Hepatocyte (in vitro differentiated cells): Measurements from ENCODE around the gene IL23A. TPM values are rescaled to one million over a fixed set of nuclear protein-coding genes. Genes with fewer than 3 reads are reported as not detected.

ENCODE experiments used
- DNase-seq: peaks from one replicate; pipeline ENCODE4 v3.0.0-alpha.2; 2016; ENCODE audit warnings: low spot score
- H2AFZ ChIP-seq: fragments of 200-600 bp; sonication (generic); 2 replicates; pipeline ENCODE4 v1.6.0; 2016; ENCODE audit warnings: antibody characterized with exemption, mild to moderate bottlenecking
- H3K27ac ChIP-seq: fragments of 200-600 bp; sonication (generic); 2 replicates; pipeline ENCODE4 v1.5.1; 2016; ENCODE audit warnings: mild to moderate bottlenecking
- H3K27me3 ChIP-seq: fragments of 200-600 bp; sonication (generic); 2 replicates; pipeline ENCODE4 v1.6.1; 2016
- H3K36me3 ChIP-seq: fragments of 200-600 bp; sonication (generic); replicated peaks from 2 replicates; pipeline ENCODE4 v1.5.1; 2016; ENCODE audit warnings: low read depth; ENCODE audit not compliant: insufficient read depth
- H3K4me1 ChIP-seq: fragments of 200-600 bp; sonication (generic); 2 replicates; pipeline ENCODE4 v1.5.1; 2016; ENCODE audit warnings: mild to moderate bottlenecking, moderate library complexity; ENCODE audit not compliant: insufficient read depth
- H3K4me2 ChIP-seq: fragments of 200-600 bp; sonication (generic); 2 replicates; pipeline ENCODE4 v1.6.0; 2016
- H3K4me3 ChIP-seq: fragments of 200-600 bp; sonication (generic); 2 replicates; pipeline ENCODE4 v1.5.1; 2016; ENCODE audit warnings: mild to moderate bottlenecking
- H3K79me2 ChIP-seq: fragments of 200-600 bp; sonication (generic); 2 replicates; pipeline ENCODE4 v1.6.0; 2017; ENCODE audit warnings: mild to moderate bottlenecking
- H3K9me2 ChIP-seq: fragments of 200-600 bp; sonication (generic); replicated peaks from 2 replicates; pipeline ENCODE4 v1.6.0; 2017; ENCODE audit warnings: mild to moderate bottlenecking; ENCODE audit not compliant: insufficient read depth
- H3K9me3 ChIP-seq: fragments of 200-600 bp; sonication (generic); 2 replicates; pipeline ENCODE4 v1.5.1; 2016; ENCODE audit warnings: low read depth, mild to moderate bottlenecking
- H4K20me1 ChIP-seq: fragments of 200-600 bp; sonication (generic); 2 replicates; pipeline ENCODE4 v1.6.0; 2016; ENCODE audit warnings: mild to moderate bottlenecking; ENCODE audit not compliant: insufficient read depth, poor library complexity, severe bottlenecking
- EZH2 ChIP-seq: fragments of 200-600 bp; sonication (generic); IDR thresholded peaks from 2 replicates; pipeline ENCODE4 v1.6.1; 2016; ENCODE audit warnings: antibody characterized with exemption, mild to moderate bottlenecking, borderline replicate concordance
- EZH2phosphoT487 ChIP-seq: fragments of 200-600 bp; sonication (generic); IDR thresholded peaks from one replicate; pipeline ENCODE4 v1.6.1; 2018; ENCODE audit warnings: antibody characterized with exemption, mild to moderate bottlenecking, low read depth, moderate library complexity; ENCODE audit not compliant: unreplicated experiment, severe bottlenecking
- WGBS: methylation state at CpG from one replicate; pipeline ENCODE4 v1.1.6; 2016; ENCODE audit warnings: low lambda C conversion rate; ENCODE audit errors: missing lambda C conversion rate; 5-methylcytosine and 5-hydroxymethylcytosine counted together
- polyA plus RNA-seq: library from polyadenylated mRNA; unstranded; fragments of >200 nt; fragmentation: Nextera tagmentation; extraction: Ambion mirVana; gene quantifications from 2 replicates; pipeline ENCODE4 v1.2.1, GENCODE V29; 2016
- total RNA-seq: library from RNA; depleted of rRNA; stranded (reverse); fragments of >200 nt; gene quantifications from 2 replicates; pipeline ENCODE4 v1.2.3, GENCODE V29; 2014
- TF ChIP-seq, protein P1 (sequence below): fragments of 200-600 bp; sonication (generic); IDR thresholded peaks from 2 replicates; pipeline ENCODE4 v1.5.1; 2016; ENCODE audit warnings: antibody characterized with exemption, mild to moderate bottlenecking; ENCODE audit not compliant: poor library complexity

IL23A gene
- total and polyA plus RNA-seq, 2 experiments from 2014 or later, result 2.0 to 3.1 TPM

DNA sequence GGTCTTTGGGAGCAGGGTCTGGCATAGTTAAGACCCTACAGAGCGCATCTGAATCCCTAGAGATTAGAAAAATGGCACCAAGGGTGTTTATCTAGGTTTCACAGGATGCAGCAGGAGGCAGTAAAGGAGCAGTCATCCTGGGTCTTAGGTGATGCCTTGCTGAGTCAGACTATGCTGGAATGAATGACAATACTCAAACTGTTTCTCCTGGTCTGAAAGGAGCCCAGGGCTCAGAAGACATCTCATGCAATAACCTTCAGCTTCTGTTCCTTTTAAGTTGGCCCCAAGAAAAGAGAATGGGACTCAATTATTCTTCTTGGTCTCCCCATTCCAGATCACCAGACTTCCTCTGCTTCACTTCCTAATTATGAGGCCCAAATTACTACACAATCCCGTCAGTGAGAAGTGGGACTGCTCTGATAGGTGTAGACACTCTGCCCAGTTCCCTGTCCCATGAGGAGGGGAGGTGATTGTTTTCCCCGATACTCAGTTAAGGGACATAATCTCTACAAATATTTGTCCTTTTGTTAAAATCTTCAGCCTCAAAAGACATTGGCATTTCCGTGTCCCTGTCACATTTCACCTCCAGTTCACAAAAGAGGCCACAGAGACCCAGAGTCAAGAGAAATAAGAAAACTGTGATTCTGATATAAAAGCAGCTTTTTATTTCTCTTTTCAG lies 38.8 kb downstream of the IL23A start:
- Histone ChIP-seq H3K9me2 (no peaks in the 10 kb centered on the region), H3K27ac (peak overlapping the region; percentile 40), H3K27me3 (no peaks in the 10 kb centered on the region), H4K20me1 (no peaks in the 10 kb centered on the region), H3K36me3 (no peaks in the 10 kb centered on the region), H3K79me2 (no peaks in the 10 kb centered on the region), H3K4me3 (no peak overlapping the region), H3K4me1 (peaks cover 6% of the 10 kb centered on the region), H3K9me3 (no peaks in the 10 kb centered on the region), H3K4me2 (no peak overlapping the region), H2AFZ (peak overlapping the region; percentile 66)
- TF ChIP-seq EZH2phosphoT487, result no peak
- TF ChIP-seq, protein P1, sequence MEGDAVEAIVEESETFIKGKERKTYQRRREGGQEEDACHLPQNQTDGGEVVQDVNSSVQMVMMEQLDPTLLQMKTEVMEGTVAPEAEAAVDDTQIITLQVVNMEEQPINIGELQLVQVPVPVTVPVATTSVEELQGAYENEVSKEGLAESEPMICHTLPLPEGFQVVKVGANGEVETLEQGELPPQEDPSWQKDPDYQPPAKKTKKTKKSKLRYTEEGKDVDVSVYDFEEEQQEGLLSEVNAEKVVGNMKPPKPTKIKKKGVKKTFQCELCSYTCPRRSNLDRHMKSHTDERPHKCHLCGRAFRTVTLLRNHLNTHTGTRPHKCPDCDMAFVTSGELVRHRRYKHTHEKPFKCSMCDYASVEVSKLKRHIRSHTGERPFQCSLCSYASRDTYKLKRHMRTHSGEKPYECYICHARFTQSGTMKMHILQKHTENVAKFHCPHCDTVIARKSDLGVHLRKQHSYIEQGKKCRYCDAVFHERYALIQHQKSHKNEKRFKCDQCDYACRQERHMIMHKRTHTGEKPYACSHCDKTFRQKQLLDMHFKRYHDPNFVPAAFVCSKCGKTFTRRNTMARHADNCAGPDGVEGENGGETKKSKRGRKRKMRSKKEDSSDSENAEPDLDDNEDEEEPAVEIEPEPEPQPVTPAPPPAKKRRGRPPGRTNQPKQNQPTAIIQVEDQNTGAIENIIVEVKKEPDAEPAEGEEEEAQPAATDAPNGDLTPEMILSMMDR, result peak; percentile 31
- TF ChIP-seq EZH2, result no peak
- DNase-seq, result peak; percentile 44
- WGBS, result 61% methylated on average over 4 of the region's 4 CpGs

DNA sequence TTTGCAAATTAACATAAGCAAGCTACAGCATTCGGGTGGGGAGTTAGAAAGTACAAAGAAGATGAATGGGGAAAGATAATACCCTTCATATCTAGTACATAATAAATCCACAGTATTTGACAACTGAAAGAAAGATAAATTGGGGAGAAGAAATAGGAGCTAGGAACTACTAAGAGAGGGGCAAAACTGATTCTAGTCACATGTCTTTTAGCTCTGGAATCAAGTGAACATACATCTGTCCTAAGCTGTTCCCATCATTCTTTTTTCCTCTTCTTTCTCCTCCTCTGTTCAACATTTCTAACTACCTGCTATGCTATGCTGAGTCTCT lies 39.3 kb downstream of the IL23A start:
- Histone ChIP-seq H3K9me2 (no peaks in the 10 kb centered on the region), H3K27ac (no peak overlapping the region), H4K20me1 (no peaks in the 10 kb centered on the region), H3K4me3 (no peak overlapping the region), H3K36me3 (no peaks in the 10 kb centered on the region), H3K4me2 (no peak overlapping the region), H2AFZ (peak overlapping the region; percentile 66), H3K27me3 (no peaks in the 10 kb centered on the region), H3K9me3 (no peaks in the 10 kb centered on the region), H3K4me1 (peaks cover 6% of the 10 kb centered on the region), H3K79me2 (no peaks in the 10 kb centered on the region)
- no peak for DNase-seq
- TF ChIP-seq EZH2, result no peak
- no peak for TF ChIP-seq EZH2phosphoT487
- TF ChIP-seq, protein P1, result no peak
- 53% methylated on average over 1 of the region's 1 CpG for WGBS

DNA sequence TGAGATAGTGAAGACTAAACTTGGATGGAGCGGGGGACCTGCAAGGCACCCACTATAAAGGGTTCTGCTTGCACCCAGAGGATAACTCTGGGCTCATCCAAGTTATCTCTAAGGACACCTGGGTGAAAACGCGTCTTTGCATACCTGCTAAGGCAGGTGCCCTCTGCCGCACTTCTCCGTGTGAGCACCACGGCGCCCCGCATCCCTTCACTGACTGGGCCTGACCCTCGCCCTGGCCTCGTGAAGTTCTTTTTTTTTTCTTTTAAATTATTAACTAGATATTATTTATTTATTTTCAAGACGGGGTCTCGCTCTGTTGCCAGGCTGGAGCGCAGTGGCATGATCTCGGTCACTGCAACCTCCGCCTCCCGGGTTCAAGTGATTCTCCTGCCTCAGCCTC lies 43.9 kb downstream of the IL23A start:
- Histone ChIP-seq H3K4me2 (no peak overlapping the region), H2AFZ (no peak overlapping the region), H3K9me3 (no peaks in the 10 kb centered on the region), H3K9me2 (no peaks in the 10 kb centered on the region), H3K79me2 (no peaks in the 10 kb centered on the region), H3K27me3 (no peaks in the 10 kb centered on the region), H4K20me1 (no peaks in the 10 kb centered on the region), H3K27ac (no peak overlapping the region), H3K4me3 (no peak overlapping the region), H3K36me3 (no peaks in the 10 kb centered on the region), H3K4me1 (peaks cover 13% of the 10 kb centered on the region)
- TF ChIP-seq, protein P1, result no peak
- no peak for TF ChIP-seq EZH2phosphoT487
- no peak for TF ChIP-seq EZH2
- DNase-seq, result no peak
- 94% methylated on average over 16 of the region's 16 CpGs for WGBS
